Suprapubic skin (tissue), 4 donors: Measurements from ENCODE around the gene PMP22.

ENCODE experiments used
- CTCF ChIP-seq, 2 donors: fragments of 200-600 bp in 1 of 2; fragments of 450-650 bp in 1 of 2; sonication (generic) in 1 of 2; IDR thresholded peaks; one replicate each; pipeline ENCODE4 v1.5.1; 2016 to 2019; ENCODE audit warnings: antibody characterized with exemption in 2 of 2, mild to moderate bottlenecking in 1 of 2, moderate library complexity in 1 of 2
- POLR2A ChIP-seq, 2 donors: fragments of 450-650 bp; IDR thresholded peaks; one replicate each; pipeline ENCODE4 v1.6.1; 2017; ENCODE audit warnings: antibody characterized with exemption in 2 of 2, mild to moderate bottlenecking in 2 of 2, moderate library complexity in 2 of 2
- POLR2AphosphoS5 ChIP-seq, 3 donors: sonication (generic); formaldehyde crosslinking; IDR thresholded peaks; one replicate each; pipeline ENCODE4 v1.6.1; 2017; ENCODE audit warnings: antibody characterized with exemption in 3 of 3

GRCh38 chr17:15309793-15310192, 44.7 kb upstream of the PMP22 start:
- TF ChIP-seq CTCF (IDR thresholded peaks at IDR 0.05) (no peak), POLR2AphosphoS5 (IDR thresholded peaks at IDR 0.05) (no peak), POLR2A (IDR thresholded peaks at IDR 0.05) (no peak)
